Parathyroid adenoma (tissue), 2 donors: ENCODE measurements around the gene RGS6.

Source experiments
- H2AFZ ChIP-seq: fragments of 300-600 bp; sonication (generic); one replicate; pipeline ENCODE4 v1.7.0; 2017; ENCODE audit warnings: antibody characterized with exemption, mild to moderate bottlenecking
- H3K27ac ChIP-seq: fragments of 300-600 bp; sonication (generic); one replicate; pipeline ENCODE4 v1.7.0; 2017
- H3K27me3 ChIP-seq: fragments of 300-600 bp; sonication (generic); one replicate; pipeline ENCODE4 v1.7.0; 2017; ENCODE audit warnings: low read length; ENCODE audit not compliant: control insufficient read depth, insufficient read depth
- H3K36me3 ChIP-seq: fragments of 300-600 bp; sonication (generic); one replicate; pipeline ENCODE4 v1.7.0; 2017; ENCODE audit warnings: low read length; ENCODE audit not compliant: control insufficient read depth, insufficient read depth
- H3K4me1 ChIP-seq: fragments of 300-600 bp; sonication (generic); one replicate; pipeline ENCODE4 v1.7.0; 2017; ENCODE audit warnings: control low read depth
- H3K4me2 ChIP-seq: fragments of 300-600 bp; sonication (generic); one replicate; pipeline ENCODE4 v1.7.0; 2017; ENCODE audit warnings: low read length
- H3K4me3 ChIP-seq: fragments of 300-600 bp; sonication (generic); one replicate; pipeline ENCODE4 v1.7.0; 2017; ENCODE audit warnings: low read depth, low read length
- H3K79me2 ChIP-seq: fragments of 300-600 bp; sonication (generic); one replicate; pipeline ENCODE4 v1.7.0; 2017; ENCODE audit warnings: control low read depth
- H3K9ac ChIP-seq: fragments of 300-600 bp; sonication (generic); one replicate; pipeline ENCODE4 v1.7.0; 2017; ENCODE audit warnings: mild to moderate bottlenecking
- H3K9me3 ChIP-seq: fragments of 300-600 bp; sonication (generic); one replicate; pipeline ENCODE4 v1.7.0; 2017; ENCODE audit warnings: low read length; ENCODE audit not compliant: control insufficient read depth
- TF ChIP-seq, protein P1 (sequence below): fragments of 300-600 bp; sonication (generic); IDR thresholded peaks from one replicate; pipeline ENCODE4 v1.7.0; 2017; ENCODE audit warnings: antibody characterized with exemption, mild to moderate bottlenecking
- donor health status: primary hyperparathyroidism.

RGS6 gene

DNA sequence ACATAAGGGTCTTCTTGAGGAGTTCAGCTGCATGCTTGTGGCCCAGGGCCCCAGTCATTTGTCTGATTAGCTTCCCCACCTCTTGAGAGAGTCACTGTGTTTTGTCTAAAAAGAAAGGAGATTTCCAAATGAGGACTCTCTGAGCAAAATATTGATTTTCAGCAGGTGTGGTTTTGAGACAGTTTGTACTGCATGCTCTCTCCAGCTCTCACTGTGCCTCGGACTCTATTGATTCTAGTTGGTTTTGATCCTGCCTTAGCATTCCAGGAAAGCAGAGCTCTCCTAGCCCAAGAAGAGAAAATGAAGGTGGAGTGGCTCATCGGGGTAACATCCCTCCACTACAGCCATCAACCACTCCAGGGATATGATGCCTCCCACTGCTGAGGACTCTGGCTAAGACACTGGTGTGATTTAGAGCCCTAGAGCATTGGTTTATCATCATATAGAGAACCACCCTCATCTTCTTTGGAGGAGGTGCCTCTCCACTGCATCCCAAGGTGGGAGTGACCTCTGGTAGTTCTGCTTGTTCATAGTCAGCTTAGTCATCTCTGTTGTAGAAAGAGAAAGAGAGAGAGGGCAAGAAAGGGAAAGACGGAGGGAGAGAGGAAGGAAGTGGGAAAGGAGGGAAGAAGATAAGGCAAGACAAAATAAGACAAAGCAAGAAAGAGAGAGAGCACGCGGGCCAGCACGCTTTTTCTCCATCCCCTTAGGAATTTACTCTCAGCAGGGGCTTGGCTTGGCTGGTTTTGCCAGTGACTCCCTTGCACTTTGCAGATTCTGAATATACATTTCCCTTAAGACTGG, 596.0 kb downstream of the RGS6 start:
- Histone ChIP-seq H3K4me2 (no peak overlapping the region), H3K79me2 (no peaks in the 10 kb centered on the region), H3K4me3 (no peak overlapping the region), H2AFZ (no peak overlapping the region), H3K9me3 (no peaks in the 10 kb centered on the region), H3K9ac (no peak overlapping the region), H3K27me3 (no peaks in the 10 kb centered on the region), H3K27ac (no peak overlapping the region), H3K4me1 (peaks cover 3% of the 10 kb centered on the region), H3K36me3 (no peaks in the 10 kb centered on the region)
- TF ChIP-seq, protein P1, sequence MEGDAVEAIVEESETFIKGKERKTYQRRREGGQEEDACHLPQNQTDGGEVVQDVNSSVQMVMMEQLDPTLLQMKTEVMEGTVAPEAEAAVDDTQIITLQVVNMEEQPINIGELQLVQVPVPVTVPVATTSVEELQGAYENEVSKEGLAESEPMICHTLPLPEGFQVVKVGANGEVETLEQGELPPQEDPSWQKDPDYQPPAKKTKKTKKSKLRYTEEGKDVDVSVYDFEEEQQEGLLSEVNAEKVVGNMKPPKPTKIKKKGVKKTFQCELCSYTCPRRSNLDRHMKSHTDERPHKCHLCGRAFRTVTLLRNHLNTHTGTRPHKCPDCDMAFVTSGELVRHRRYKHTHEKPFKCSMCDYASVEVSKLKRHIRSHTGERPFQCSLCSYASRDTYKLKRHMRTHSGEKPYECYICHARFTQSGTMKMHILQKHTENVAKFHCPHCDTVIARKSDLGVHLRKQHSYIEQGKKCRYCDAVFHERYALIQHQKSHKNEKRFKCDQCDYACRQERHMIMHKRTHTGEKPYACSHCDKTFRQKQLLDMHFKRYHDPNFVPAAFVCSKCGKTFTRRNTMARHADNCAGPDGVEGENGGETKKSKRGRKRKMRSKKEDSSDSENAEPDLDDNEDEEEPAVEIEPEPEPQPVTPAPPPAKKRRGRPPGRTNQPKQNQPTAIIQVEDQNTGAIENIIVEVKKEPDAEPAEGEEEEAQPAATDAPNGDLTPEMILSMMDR, result no peak

DNA sequence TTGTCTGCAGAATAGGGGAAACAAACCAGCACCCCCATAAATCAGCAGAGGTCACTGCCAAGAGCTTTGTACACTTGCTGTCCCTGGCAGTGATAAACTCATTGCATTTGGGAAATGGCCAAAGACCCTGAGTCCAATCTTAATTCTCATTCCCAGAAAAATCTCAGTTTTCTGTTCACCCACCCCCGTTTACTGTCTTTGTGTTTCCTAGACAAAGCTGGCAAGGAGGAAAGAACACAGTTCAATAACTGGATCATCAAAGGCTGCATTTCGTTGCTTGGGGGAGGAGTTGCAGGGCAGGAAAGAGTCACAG, 596.6 kb downstream of the RGS6 start:
- Histone ChIP-seq H3K36me3 (no peaks in the 10 kb centered on the region), H3K4me1 (peaks cover 3% of the 10 kb centered on the region), H2AFZ (no peak overlapping the region), H3K9ac (no peak overlapping the region), H3K4me2 (no peak overlapping the region), H3K4me3 (no peak overlapping the region), H3K27ac (no peak overlapping the region), H3K9me3 (no peaks in the 10 kb centered on the region), H3K79me2 (no peaks in the 10 kb centered on the region), H3K27me3 (no peaks in the 10 kb centered on the region)
- TF ChIP-seq, protein P1, result no peak

DNA sequence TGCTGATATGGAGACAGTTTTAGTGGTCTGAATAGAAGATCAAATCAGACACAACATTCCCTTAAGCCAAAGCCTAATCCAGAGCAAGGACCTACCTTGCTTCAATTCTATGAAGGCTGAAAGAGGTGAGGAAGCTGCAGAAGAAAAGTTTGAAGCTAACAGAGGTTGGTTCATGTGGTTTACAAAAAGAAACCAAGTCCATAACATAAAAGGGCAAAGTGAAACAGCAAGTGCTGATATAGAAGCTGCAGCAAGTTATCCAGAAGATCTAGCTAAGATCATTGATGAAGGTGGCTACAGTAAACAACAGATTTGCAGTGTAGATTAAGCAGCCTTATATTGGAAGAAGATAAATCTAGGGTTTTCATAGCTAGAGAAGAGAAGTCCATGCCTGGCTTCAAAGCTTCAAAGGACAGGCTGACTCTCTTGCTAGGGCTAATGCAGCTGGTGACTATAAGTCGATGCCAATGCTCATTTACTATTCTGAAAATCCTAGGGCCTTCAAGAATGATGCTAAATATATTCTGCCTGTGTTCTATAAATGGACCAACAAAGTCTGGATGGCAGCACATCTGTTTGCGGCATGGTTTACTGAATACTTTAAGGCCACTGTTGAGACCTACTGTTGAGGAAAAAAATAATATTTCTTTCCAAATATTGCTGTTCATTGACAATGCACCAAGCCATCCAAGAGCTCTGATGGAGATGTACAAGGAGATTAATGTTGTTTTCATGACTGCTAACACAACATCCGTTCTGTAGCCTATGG, 600.6 kb downstream of the RGS6 start:
- H3K9me3 ChIP-seq, result no peaks in the 10 kb centered on the region
- H3K27me3 ChIP-seq, result no peaks in the 10 kb centered on the region
- no peak overlapping the region for H3K4me2 ChIP-seq
- H2AFZ ChIP-seq, result no peak overlapping the region
- H3K27ac ChIP-seq, result no peak overlapping the region
- no peaks in the 10 kb centered on the region for H3K4me1 ChIP-seq
- no peaks in the 10 kb centered on the region for H3K79me2 ChIP-seq
- TF ChIP-seq, protein P1, result no peak
- no peaks in the 10 kb centered on the region for H3K36me3 ChIP-seq
- H3K9ac ChIP-seq, result no peak overlapping the region
- H3K4me3 ChIP-seq, result no peak overlapping the region

DNA sequence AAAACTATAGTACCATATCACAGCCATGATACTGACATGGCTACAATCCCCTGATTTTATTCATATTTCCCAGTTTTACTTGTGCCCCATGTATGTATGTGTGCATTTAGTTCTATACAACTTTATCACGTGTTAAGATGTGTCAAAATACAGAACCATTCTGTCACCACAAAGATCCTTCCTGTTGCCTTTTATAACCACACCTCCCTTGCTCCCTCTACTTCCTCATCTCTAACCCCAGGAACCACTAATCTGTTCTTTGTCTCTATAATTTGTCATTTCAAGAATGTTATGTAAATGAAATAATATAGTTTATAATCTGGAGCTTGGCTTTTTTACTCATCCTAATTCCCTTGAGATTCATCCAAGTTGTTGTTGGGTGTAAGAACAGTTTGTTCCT, 603.3 kb downstream of the RGS6 start:
- H3K27ac ChIP-seq, result no peak overlapping the region
- no peaks in the 10 kb centered on the region for H3K4me1 ChIP-seq

More for the DNA sequence above, 603.3 kb downstream of the RGS6 start:
- Histone ChIP-seq H3K79me2 (no peaks in the 10 kb centered on the region), H3K9me3 (no peaks in the 10 kb centered on the region), H2AFZ (no peak overlapping the region), H3K36me3 (no peaks in the 10 kb centered on the region), H3K4me2 (no peak overlapping the region), H3K9ac (no peak overlapping the region), H3K4me3 (no peak overlapping the region), H3K27me3 (no peaks in the 10 kb centered on the region)
- TF ChIP-seq, protein P1, result no peak
